GM10266 (cell line): ENCODE data around the gene PAMR1.

Experiments
- DNase-seq: peaks from one replicate; pipeline ENCODE4 v3.0.0; 2012; ENCODE audit errors: extremely low spot score
- CTCF ChIP-seq: IDR thresholded peaks from 2 replicates; pipeline ENCODE4 v1.5.1; 2012; ENCODE audit warnings: mild to moderate bottlenecking, low read depth; ENCODE audit not compliant: control insufficient read depth, insufficient read depth; ENCODE audit errors: missing control alignments

Gene PAMR1

GRCh38 chr11:35390737-35391682 lies 134.4 kb downstream of the PAMR1 start:
- DNase-seq = peak; percentile 53
- TF ChIP-seq CTCF = no peak

GRCh38 chr11:35389897-35390465 lies 135.4 kb downstream of the PAMR1 start:
- DNase-seq = peak; percentile 16

DNA sequence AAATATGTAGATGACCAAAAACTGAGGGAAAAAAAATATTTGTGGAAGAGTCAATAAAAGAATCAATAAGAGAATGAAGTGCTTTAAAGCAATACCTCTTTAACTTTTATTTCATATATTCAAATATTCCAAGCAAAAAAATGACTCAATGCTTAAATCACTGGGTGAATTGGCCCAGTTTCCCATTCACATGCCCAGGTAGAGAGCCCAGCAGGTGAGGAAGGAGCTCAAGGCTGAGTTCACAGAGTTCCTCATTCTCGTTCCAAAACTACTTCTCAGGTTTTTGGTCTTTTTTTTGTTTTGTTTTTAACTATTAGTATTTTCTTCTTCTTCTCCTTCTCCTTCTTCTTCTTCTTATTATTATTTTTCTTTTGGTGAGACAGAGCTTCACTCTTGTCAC lies 136.3 kb downstream of the PAMR1 start:
- TF ChIP-seq CTCF = no peak
- DNase-seq = no peak

More at GRCh38 chr11:35389897-35390465, 135.4 kb downstream of the PAMR1 start:
- TF ChIP-seq CTCF = no peak

- DNase-seq = no peak
- no peak for TF ChIP-seq CTCF
These were observed 137.4 kb downstream of the PAMR1 start for GRCh38 chr11:35388061-35388460.

GRCh38 chr11:35387111-35387982 lies 138.1 kb downstream of the PAMR1 start:
- no peak for TF ChIP-seq CTCF
- no peak for DNase-seq

- no peak for TF ChIP-seq CTCF
- DNase-seq = no peak
These were observed 141.5 kb downstream of the PAMR1 start for GRCh38 chr11:35383953-35384352.
